GM04503 (cell line): ENCODE measurements around the gene FAM76A.
"Not testable (repeated sequence)": the region's sequence is repeated elsewhere in the genome, so short reads cannot be mapped to it uniquely, and the experiment has no call there.

ENCODE experiments used
- DNase-seq: peaks from one replicate; pipeline ENCODE4 v3.0.0-alpha.2; 2012; ENCODE audit warnings: low read depth

The FAM76A gene

DNA sequence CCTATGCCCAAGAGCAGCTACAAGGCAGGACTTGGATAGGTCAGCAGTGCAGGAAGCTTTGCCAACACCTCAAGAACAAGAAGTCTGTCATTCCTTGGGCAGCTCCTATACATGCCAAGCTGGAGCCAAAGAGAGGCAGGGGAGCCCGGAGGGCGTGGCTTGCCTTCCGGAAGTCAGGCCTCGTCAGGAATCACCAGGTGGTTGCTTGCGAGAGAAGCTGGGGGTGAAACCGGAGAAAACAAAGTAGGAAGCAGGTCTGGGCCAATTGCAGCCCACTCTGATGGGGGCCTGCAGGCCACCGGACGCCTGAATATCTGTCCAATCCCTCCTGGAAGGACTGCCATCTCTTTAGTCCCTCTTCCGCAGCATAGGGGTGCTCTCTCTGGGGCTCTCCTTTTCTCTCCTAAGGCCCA lies 794 bp upstream of the FAM76A start:
- no peak for DNase-seq

DNA sequence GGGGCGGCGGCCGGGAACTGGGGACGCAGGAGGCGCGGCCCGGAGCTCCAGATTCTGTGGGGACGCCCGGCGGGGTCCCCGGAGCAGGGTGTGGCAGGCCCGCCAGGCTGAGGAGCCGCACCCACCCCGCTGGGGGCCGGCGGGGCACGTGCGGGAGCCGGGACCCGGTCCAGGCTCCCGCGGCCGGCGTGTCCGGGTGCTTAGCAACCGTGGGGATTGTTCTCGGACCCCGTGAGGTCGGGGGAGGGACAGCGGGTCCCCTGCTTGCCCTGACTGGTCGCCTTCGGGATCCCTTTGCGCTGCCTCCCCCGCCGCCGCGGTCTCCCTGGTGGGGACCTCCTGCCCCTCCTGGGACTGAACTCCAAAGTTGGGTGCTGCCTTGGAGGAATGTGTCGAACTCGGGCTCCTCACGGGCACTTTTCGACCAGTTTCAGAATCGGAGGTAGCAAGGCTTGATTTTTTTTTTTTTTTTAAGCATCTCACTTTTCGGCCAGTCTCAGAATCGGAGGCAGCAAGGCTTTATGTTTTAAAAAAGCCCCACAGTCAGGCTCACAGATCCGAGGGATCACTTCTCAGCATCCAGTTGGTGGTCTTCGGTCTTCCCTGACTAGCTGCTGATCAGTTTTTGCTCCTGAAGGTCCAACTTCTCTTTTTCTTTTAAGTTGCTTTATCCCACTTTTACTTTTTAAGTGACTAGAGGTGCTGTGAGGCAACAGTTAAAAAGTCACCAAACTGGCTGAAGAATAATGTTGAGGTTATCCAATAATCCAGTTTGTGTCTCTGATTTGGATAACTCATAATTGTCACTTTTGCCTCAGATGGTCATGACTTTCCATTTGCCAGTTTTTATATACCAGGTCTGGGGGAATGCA lies 648 bp downstream of the FAM76A start:
- no peak for DNase-seq

DNA sequence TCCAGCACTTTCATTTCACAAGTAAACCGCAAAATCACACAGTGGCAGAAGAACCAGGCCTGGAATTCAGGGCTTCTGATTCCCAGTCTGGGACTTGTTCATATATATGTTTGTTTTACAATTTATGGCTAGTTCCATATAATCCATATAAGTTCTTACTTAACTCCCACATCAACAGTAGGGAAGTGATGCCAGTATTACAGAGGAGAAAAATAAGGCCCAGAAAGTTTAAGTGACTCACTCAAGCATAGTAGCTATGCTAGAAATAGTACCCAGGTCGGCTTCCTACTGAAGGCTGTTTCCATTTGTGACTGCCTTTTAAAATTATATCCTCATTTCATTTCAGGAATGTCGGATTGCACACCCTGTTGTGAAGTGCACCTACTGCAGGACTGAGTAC lies 1.4 kb downstream of the FAM76A start:
- no peak for DNase-seq

DNA sequence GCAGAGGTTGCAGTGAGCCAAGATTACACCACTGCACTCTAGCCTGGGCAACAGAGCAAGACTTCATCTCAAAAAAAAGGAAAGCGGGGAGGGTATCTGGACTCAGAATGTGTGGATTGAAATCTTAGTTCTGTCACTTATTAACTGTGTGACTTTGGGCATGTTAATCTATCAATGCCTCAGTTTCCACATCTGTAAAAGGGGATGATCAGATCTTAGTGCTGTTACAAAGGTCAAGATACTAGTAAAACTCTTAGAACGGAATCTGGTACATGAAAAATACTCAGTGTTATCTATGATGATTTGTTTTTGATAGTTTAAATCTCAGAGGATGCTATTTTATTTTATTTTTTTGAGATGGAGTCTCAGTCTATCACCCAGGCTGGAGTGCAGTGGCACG lies 10.5 kb downstream of the FAM76A start:
- no peak for DNase-seq

DNA sequence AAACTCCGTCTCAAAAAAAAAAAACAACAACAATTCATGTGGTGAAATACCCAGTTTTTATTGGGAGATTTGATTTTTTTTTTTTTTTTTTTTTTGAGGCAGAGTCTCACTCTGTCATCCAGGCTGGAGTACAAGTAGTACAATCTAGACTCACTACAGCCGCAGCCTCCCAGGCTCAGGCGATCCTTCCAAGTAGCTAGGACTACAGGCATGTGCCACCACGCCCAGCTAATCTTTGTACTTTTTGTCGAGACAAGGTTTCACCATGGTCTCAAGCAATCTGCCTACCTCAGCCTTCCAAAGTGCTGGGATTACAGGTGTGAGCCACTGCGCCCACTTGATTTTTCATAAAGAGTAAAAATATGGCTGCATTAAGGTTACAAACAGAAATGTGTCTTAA lies 15.4 kb downstream of the FAM76A start:
- no peak for DNase-seq

DNA sequence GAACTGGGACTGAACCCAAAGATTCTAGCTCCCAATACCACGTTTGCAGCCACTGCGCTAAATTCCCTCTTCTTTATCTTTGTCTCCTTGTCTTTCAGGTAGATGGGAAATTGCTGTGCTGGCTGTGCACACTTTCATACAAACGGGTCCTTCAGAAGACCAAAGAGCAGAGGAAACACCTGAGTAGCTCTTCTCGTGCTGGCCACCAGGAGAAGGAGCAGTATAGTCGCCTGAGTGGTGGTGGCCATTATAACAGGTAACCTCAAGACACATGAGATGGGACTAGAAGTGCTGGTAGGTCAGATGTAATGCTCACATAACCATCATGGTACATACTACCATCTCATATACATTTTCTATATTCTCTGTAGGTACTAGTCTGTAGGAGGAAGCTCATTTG lies 18.8 kb downstream of the FAM76A start:
- no peak for DNase-seq

DNA sequence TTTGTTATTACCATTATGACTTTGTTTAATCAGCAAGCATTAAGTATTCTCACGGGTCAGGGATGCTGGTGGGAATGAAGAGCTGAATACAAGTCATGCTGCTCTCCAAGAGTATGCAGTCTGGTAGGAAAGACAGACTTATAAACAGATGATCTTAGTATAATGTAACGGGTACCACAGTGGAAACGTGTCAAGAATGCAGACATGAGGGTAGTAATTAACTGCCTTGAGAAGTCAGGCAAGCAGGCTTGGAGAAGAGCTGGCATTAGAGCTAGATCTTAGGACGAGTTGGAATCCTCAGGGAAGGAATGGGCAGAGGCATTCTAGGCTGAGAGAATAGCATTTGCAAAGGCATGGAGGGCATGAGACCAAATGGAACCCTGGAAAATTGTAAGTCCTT lies 19.7 kb downstream of the FAM76A start:
- no peak for DNase-seq

DNA sequence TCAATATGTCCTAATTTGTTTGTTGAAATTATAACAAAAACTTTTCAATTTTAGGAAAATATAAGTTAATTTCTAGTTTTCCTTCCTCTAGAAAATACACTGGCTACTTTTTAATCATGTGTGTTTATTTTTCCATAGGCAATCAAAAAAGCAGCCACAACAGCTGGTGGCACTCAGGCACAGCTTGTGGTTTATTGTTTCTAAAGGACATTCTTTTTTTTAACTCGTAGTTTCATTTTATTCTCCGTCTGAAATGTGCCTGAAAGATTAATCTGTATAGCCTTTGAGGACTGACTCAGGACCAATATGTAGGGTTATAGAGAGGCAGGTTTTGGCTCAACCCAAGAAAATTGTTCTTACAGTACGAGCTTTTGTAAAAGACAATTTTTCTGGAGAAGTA lies 26.6 kb downstream of the FAM76A start:
- DNase-seq: no peak

DNA sequence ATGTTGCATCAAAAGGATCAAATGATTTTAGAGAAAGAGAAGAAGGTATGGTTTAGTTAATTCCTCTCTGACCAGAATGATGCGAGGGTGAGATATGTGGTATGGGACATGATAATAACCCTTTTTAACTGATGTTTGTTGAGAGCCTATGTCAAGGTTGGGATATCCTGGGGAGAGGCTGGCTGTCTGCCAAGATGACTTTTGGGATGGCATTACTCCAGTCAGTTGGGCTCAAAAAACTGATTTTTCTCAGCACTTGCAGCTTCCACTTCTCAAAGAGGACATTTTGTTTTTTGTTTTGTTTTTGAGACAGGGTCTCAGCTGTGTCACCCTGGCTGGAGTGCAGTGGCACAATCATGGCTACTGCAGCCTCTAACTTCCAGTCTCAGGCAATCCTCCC lies 29.5 kb downstream of the FAM76A start:
- no peak for DNase-seq

DNA sequence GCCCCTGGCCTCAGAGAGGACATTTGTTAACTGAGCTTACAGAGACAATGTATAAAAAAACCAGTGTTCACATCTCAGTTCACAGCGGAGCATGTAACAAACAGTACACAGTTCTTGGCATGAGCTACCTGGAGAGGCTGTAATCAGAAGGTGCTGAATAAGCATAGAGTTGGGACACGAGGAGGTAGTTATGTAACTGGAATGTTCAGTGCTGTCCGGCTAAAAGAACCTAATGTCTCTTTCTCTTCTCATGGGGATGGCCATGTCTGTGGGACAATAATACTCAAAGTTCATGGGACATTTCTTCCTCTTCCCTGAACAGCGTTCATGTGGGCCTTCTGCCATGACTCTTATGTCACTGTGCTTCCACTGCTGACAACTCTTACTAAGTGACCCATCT lies 30.1 kb downstream of the FAM76A start:
- DNase-seq: no peak

DNA sequence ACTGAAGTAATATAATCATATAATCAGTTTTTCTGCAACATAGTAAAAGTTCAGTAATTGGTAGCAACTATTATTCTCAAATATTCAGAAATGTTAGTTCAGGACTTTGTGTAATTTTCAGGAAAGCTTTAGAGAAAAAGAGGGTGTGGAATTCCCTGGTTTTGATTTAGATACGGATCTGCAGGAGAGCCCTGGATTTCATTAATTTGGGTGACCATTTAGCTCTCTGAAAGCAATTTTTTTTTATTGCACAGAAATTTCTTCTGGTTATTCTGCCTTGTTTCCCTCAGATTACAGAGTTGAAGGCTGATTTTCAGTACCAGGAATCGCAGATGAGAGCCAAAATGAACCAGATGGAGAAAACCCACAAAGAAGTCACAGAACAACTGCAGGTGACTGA lies 33.5 kb downstream of the FAM76A start:
- DNase-seq: no peak

DNA sequence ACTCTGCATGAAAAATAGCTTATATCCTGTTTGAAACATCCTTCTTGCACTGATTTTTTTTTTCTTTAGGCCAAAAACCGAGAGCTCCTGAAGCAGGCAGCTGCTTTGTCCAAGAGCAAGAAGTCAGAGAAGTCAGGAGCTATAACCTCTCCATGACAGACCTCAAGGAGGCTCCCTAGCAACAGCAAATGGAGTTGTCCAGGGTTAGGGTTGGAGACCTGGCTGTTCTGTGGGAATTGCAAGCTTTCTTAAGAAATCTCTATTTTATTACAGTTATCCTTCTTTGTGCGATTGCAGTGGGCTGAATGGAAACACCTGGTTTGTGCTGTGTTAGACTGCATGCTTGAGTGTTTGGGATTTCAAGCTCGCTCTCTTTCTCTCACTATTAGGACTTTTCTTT lies 34.7 kb downstream of the FAM76A start:
- no peak for DNase-seq

DNA sequence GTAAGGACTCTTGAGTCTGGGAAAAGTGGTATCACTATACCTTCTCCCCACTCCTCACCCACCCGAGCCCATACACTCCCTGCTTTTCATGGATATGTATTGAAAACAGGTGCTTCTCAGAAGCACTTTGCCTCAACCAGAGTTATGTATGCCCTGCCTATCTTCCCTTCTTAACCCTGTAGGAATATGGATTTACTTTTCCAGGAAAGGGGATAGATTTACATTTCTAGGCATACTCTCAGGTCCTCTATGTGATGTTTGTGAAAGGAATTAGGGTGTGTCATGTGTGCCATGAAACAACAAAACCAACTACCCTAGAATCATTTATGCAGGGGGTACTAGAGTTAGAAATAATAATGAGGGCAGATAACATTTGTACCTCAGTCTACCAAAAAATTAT lies 36.3 kb downstream of the FAM76A start:
- DNase-seq: no peak

DNA sequence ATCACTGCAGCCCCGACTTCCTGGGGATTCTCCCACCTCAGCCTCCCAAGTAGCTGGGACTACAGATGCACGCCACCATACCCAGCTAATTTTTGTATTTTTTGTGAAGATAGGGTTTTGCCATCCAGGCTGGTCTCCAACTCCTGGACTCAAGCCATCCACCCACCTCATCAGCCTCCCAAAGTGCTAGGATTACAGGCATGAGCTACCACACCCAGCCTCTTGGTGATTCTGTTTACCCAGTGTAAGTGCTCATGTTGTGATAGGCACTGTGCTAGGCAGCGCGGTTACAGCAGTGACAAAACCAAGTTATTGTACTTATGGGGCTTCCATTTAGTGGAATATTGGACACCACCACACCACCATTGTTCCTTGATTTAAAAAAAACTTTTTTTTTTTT lies 37.6 kb downstream of the FAM76A start:
- DNase-seq: no peak

DNA sequence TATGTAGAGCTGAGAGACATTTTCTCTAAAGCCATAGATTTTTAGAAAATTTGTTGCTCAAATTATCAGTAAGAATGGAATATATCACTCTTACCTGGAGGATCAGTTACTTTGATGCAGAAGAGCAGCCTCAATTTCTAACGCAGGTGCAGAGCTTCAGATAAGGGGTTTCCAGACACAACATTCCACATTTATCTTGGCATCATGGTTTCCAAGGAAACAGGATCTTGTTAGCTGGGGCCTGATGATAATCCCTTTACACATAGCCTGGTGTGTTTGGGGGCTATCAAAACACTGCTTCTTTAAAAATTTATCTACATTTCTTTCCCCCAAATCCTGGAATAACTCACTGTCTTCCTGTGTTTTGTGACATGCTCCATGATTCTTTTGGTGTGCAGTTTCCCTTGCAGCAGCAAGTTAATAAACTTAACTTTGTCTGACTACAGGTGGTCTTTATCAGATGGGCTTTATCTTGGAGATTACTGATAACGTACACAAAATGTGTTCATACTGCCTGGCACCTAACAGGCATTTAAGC lies 44.6 kb downstream of the FAM76A start:
- no peak for DNase-seq

DNA sequence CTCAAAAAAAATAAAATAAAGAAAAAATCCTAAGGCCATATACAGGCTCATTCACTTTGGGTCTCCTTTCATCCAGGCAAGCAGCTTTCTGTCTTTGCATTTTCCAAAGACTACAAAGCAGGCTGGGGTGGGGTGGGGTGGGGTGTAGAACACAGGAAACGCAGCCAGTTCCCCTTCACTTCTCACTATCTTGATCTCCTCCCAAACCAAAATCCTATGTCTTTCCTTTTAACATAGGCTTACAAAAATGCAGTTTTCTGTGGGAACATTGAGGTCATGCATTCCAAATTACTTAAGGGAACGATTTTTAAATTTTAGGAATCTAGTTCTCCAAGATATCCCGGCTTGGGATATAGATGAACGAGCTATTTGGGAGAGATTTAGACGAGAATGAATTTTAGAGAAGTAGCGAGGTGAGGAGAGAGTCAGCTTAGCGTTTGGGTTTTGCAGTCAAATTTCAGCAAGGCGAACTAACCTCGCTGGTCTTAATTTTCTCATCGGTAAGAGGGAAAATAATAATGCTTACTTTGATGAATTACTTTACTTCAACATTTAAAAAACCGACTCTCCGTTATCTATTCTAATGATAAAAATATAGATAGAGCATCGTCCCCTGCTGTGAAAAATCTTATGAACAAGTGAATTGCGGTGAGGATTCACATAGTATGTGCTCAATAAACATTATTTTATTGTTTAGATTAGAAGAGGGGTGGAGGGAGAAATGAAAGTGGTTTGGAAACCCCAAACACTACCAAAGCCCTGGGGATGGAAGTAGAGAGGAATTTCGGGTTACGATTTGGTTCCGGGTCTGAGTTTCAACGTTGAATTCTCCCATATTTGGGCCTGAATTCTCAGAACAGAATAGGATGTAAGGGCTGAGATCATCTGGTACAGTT lies 46.5 kb downstream of the FAM76A start:
- DNase-seq: no peak

DNA sequence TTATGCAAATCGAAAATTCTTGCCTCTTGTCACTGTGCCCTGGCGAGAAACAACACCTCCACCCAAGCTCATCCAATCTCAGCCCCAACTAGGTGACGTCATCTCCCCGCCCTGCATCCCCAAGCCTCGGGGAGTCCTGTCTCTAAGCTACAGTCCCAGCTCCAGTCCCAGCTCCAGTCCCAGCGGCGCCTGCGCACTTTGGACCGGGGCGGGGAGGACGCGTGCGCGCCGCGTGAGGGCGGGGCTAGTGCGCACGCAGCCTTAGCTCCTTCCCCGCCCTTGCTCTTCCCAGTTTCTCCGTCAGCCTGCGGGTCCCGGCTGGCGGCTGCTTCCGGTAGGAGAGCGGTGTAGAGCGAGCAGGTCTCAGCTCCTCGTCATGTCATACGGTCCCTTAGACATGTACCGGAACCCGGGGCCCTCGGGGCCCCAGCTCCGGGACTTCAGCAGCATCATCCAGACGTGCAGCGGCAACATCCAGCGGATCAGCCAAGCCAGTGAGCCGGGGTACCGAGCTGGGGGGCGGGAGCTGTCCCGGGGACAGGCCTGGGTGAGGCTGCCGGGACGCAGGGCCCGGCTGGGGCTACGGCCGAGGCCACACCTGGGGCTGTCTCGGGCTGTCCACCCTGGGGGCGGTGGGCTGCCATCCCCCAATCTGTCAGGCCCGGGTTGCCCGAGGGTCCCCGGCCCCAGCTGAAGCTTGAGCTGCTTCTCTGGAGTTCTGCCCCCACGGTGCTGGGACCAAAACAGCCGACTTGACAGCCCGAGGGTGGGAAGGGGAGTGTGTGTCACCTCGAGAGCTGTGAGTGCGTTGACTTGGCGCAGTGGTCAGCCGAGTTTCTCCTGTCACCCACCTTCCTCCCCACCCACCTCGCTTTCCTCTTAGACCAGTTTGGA lies 47.4 kb downstream of the FAM76A start, which contains the start of gene STX12:
Gene STX12, plus strand, starts transcription at position 288 of the 894 bp plus-strand sequence. Its CDS starts 89 bp downstream, at position 377.
- DNase-seq: peak; percentile 99

DNA sequence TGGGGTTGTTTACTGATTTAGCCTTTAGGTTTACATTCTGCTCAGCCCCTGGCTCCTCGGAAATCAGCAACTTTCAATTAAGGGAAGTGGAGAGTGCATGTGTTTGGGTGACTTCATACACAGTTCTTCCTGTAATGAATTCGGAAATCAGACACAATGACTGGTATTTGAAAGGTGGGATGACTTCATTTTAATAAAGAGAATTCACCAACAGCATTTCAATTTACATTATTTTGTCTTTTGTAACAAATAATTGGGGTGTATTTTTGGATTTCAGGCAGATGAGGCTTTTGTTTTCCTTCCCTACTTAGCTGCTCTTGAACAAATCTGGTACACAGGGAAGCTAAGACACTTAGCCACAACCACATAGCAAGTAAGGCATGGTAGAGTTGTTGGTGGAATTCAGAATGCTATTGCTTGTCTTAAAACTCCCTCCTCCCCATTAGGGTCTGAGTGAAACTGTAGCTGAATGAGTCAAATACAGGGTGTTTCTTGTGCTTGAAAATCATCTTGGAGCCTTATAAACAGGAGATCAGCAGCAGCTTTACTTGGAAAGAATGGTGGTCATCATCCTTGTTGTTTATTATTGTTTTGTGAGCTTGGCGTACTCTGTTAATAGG lies 48.2 kb downstream of the FAM76A start:
- peak; percentile 6 for DNase-seq

DNA sequence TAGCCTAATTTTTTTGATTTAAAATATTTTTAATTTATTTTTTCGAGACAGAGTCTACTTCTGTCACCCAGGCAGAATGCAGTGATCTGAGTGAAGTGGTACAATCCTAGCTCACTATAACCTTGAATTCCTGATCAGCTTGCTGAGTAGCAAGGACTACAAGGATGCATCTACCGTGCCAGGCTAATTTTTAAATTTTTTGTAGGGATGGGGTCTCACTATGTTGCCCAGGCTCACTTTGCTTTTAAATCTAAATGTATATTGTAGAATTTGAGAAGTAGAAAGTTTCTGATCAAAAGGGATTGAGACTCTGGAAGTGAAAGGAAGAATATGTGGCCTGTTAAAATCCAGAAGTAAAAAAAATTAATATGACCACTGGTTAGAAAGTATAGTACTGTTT lies 48.9 kb downstream of the FAM76A start:
- no peak for DNase-seq

DNA sequence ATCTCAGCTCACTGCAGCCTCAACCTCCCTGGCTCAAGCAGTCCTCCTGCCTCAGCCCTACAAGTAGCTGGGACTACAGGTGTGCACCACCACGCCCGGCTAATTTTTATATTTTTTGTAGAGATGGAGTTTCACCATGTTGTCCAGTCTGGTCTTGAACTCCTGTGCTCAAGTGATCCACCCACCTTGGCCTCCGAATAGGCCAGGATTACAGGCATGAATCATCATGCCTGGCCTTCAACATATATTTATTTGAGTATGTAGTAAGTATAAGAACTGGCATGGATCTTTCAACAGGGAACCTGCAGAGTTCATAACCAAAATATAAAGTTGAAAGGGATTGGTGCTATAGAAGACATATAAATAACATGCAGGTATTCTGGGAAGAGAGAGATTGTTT lies 49.6 kb downstream of the FAM76A start:
- DNase-seq: not testable (repeated sequence)

DNA sequence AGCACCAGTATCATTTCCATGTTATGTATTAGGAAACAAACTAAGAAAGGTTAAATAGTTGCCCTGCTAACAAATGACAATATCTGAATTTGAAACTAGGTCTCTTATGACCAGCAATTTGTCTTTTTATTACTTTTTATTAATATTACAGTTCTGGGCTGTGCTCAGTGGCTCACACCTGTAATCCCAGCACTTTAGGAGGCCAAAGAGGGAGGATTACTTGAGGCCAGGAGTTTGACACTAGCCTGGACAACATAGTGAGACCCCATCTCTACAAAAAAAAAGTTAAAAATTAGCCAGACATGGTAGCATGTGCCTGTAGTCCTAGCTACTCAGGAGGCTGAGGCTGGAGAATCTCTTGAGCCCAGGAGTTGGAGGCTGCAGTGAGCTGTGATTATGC lies 50.5 kb downstream of the FAM76A start:
- DNase-seq: not testable (repeated sequence)
